ENCODE measurements around the gene CASP10.

DNA sequence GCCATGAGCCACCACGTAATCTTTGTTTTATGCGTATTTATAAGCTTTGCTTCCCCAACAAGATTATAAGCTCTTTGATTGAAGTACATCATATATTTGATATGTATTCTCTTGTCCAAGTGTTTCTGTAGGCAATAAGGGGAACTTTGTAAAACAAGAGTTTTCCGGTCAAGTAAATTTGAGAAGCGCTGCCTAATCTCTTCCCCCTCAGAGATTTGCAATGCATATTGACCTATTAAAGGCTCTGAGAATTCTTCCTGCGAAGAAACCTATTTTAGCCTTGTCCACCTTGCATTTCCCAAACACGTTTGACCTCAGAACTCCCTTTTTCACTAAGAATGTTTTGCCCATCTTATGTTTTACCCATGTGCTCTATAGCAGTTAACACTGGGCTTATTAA, 26.9 kb upstream of the CASP10 start:
- no peak for TF ChIP-seq ZZZ3 (CRISPR knock-in tag; IDR thresholded peaks at IDR 0.05; ENCODE audit: borderline replicate concordance)
- TF ChIP-seq NFE2 (CRISPR knock-in tag; IDR thresholded peaks at IDR 0.05) = no peak
- TF ChIP-seq RBM39 (IDR thresholded peaks at IDR 0.05; ENCODE audit: low read depth, low read length, poor library complexity, severe bottlenecking) = no peak
- no peak for TF ChIP-seq ZNF550 (CRISPR knock-in tag; IDR thresholded peaks at IDR 0.05; ENCODE audit: borderline replicate concordance)
- TF ChIP-seq ZFY (CRISPR knock-in tag; IDR thresholded peaks at IDR 0.05) = no peak
- no peak for TF ChIP-seq NPAS2 (CRISPR knock-in tag; IDR thresholded peaks at IDR 0.05; ENCODE audit: borderline replicate concordance)
- no peak for TF ChIP-seq NR1H2 (CRISPR knock-in tag; IDR thresholded peaks at IDR 0.05; ENCODE audit: borderline replicate concordance, low read depth)
- no peak for TF ChIP-seq PITX1 (CRISPR knock-in tag; IDR thresholded peaks at IDR 0.05)
- no peak for TF ChIP-seq ELK4 (CRISPR knock-in tag; IDR thresholded peaks at IDR 0.05; ENCODE audit: borderline replicate concordance)
- TF ChIP-seq, protein P1, sequence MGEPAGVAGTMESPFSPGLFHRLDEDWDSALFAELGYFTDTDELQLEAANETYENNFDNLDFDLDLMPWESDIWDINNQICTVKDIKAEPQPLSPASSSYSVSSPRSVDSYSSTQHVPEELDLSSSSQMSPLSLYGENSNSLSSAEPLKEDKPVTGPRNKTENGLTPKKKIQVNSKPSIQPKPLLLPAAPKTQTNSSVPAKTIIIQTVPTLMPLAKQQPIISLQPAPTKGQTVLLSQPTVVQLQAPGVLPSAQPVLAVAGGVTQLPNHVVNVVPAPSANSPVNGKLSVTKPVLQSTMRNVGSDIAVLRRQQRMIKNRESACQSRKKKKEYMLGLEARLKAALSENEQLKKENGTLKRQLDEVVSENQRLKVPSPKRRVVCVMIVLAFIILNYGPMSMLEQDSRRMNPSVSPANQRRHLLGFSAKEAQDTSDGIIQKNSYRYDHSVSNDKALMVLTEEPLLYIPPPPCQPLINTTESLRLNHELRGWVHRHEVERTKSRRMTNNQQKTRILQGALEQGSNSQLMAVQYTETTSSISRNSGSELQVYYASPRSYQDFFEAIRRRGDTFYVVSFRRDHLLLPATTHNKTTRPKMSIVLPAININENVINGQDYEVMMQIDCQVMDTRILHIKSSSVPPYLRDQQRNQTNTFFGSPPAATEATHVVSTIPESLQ (CRISPR knock-in tag; conservative IDR thresholded peaks at IDR 0.05) = no peak
- no peak for TF ChIP-seq EP300 (IDR thresholded peaks at IDR 0.05; ENCODE audit: low read depth in 2 of 2, low read length in 2 of 2)
- no peak for TF ChIP-seq EP300 (CRISPR knock-in tag; IDR thresholded peaks at IDR 0.05; ENCODE audit: borderline replicate concordance)
- TF ChIP-seq ATF1 (CRISPR knock-in tag; IDR thresholded peaks at IDR 0.05) = no peak

All from HepG2 (cell line).